ENCODE data around the gene LRRK1. TPM values are rescaled to one million over a fixed set of nuclear protein-coding genes. Genes with fewer than 3 reads are reported as not detected.

The LRRK1 gene
- total RNA-seq, 1 donor from 2014 or later: 4.8 TPM

DNA sequence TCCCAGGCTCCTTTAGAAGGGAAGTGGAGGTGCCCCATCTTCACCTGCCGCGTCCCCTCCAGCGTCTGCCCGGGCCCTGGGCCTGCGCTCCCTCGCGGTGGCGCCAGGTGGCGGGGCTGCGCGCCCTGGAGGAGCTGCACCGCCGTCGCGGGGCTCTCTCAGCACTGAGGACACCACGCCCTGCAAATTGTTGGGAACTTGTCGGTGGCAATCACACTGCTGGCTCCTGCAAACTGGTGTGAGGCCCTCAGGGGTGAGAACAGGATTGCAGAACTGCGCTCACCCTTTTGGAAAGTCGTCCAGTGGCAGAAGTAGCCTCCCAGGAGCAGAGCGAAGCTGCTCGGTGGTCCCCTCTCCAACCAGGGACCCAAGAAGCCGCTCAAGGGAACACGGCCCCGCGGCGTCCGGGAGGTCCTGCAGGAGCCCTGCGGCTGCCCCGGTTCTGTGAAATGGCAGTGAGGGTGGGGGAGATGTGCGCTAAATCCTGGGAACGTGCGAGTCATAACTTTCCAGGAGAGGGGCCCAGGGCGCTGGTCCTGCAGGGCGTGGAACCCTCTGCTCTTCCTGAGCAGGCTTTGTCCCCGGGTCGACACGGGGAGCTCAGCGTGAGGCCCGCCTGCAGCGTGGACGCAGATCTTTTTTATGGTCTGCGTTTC, 995 bp upstream of the LRRK1 start:
- Mint-ChIP-seq H3K27ac (ENCODE audit: unreplicated experiment) (no peak overlapping the region), H3K4me1 (ENCODE audit: unreplicated experiment) (peaks cover 9% of the 10 kb centered on the region), H3K27me3 (ENCODE audit: unreplicated experiment) (peaks cover 19% of the 10 kb centered on the region), H3K9me3 (ENCODE audit: unreplicated experiment) (no peaks in the 10 kb centered on the region), H3K4me3 (ENCODE audit: unreplicated experiment) (peak overlapping the region; percentile 90), H3K36me3 (ENCODE audit: low read depth, unreplicated experiment) (peaks cover 9% of the 10 kb centered on the region)
- DNase-seq (ENCODE audit: low spot score): peak; percentile 86
- peak; percentile 82 for TF ChIP-seq CTCF (IDR thresholded peaks at IDR 0.05; ENCODE audit: unreplicated experiment)

DNA sequence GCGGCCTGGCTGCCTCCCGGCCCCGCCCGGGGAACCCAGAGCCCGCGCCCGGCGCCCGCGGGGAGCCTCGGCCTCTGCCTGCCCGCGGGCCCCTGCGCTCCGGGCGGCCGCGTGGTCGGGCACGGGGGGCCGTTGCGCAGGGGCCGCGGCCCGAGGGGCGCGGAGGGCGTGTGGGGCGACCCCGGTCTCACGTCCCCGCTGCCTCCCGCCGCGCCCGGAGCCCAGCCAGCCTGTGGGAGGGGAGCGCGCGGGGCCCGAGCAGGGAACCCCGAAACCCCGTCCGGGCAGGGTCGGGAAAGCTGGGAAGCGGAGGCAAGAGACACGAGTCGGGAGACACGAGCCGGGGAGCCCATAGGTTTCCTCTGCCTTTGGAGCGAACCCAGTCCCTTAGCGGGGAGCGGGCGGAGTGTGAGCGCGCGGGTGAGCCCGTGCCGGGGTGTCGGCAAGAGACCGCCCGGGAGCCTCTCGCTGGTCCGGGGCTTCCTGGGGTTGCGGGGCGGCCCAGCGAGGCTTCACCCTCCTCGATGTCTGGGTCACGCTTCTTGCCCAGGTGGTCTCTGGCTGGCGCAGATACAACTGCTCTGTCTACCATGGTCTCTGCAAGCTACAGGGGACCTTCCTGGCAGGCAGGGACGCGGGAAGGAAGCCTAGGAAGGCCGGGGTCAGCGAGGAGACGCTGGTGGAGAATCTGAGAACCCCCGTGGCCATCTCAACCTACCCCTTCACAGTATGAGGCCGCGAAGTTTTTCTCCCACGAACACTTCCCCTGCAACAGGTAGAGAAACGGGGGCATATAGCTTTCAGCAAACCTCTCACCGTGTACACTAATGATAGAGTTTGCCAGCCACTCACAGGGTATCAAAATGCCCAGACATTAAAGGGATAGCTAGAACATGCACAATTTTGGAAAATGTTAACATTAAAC, 586 bp downstream of the LRRK1 start:
- DNase-seq (ENCODE audit: low spot score): peak; percentile 22
- Mint-ChIP-seq H3K36me3 (ENCODE audit: low read depth, unreplicated experiment) (no peaks in the 10 kb centered on the region), H3K4me3 (ENCODE audit: unreplicated experiment) (peak overlapping the region; percentile 80), H3K4me1 (ENCODE audit: unreplicated experiment) (peaks cover 9% of the 10 kb centered on the region), H3K9me3 (ENCODE audit: unreplicated experiment) (no peaks in the 10 kb centered on the region), H3K27me3 (ENCODE audit: unreplicated experiment) (peaks cover 19% of the 10 kb centered on the region), H3K27ac (ENCODE audit: unreplicated experiment) (no peak overlapping the region)
- TF ChIP-seq CTCF (IDR thresholded peaks at IDR 0.05; ENCODE audit: unreplicated experiment): no peak

GRCh38 chr15:100920516-100921135, 1.5 kb downstream of the LRRK1 start:
- H3K36me3 Mint-ChIP-seq (ENCODE audit: low read depth, unreplicated experiment): no peaks in the 10 kb centered on the region
- peak overlapping the region; percentile 80 for H3K4me3 Mint-ChIP-seq (ENCODE audit: unreplicated experiment)
- no peaks in the 10 kb centered on the region for H3K9me3 Mint-ChIP-seq (ENCODE audit: unreplicated experiment)
- H3K4me1 Mint-ChIP-seq (ENCODE audit: unreplicated experiment): peaks cover 9% of the 10 kb centered on the region
- no peak for TF ChIP-seq CTCF (IDR thresholded peaks at IDR 0.05; ENCODE audit: unreplicated experiment)
- no peak for DNase-seq (ENCODE audit: low spot score)
- H3K27me3 Mint-ChIP-seq (ENCODE audit: unreplicated experiment): peaks cover 19% of the 10 kb centered on the region
- H3K27ac Mint-ChIP-seq (ENCODE audit: unreplicated experiment): no peak overlapping the region

GRCh38 chr15:100922192-100923040, 3.3 kb downstream of the LRRK1 start:
- Mint-ChIP-seq H3K27me3 (ENCODE audit: unreplicated experiment) (peaks cover 15% of the 10 kb centered on the region), H3K4me1 (ENCODE audit: unreplicated experiment) (peaks cover 6% of the 10 kb centered on the region), H3K9me3 (ENCODE audit: unreplicated experiment) (no peaks in the 10 kb centered on the region), H3K4me3 (ENCODE audit: unreplicated experiment) (no peak overlapping the region), H3K27ac (ENCODE audit: unreplicated experiment) (no peak overlapping the region), H3K36me3 (ENCODE audit: low read depth, unreplicated experiment) (no peaks in the 10 kb centered on the region)
- TF ChIP-seq CTCF (IDR thresholded peaks at IDR 0.05; ENCODE audit: unreplicated experiment): no peak
- no peak for DNase-seq (ENCODE audit: low spot score)

Measured in endothelial cell (in vitro differentiated cells).